Right lobe of liver (tissue), 4 donors: ENCODE results near the gene FUT1.

Source experiments
- CTCF ChIP-seq, 4 donors: fragments of 200-600 bp in 3 of 4; fragments of 450-650 bp in 1 of 4; IDR thresholded peaks; one replicate each; pipeline versions ENCODE4 v1.5.1 to v1.8.0; 2016 to 2022; ENCODE audit warnings: antibody characterized with exemption in 4 of 4, mild to moderate bottlenecking in 2 of 4
- POLR2A ChIP-seq: fragments of 450-650 bp; IDR thresholded peaks from one replicate; pipeline ENCODE4 v1.6.1; 2017; ENCODE audit warnings: antibody characterized with exemption, mild to moderate bottlenecking
- donor health status: DM: no; HTN: no; CAD: no.
- donor health status: DM: no; HTN: no; CAD: no.
- donor health status: DM: no; HTN: yes; CAD: no.

GRCh38 chr19:48734625-48735024 lies 17.8 kb downstream of the FUT1 start:
- TF ChIP-seq CTCF (IDR thresholded peaks at IDR 0.05) (no peak), POLR2A (no peak)
